Muscle of leg (tissue), 11 donors: ENCODE results near the gene NBPF6. TPM values are rescaled to one million over a fixed set of nuclear protein-coding genes. Genes with fewer than 3 reads are reported as not detected.
"Not testable (repeated sequence)": the region's sequence is repeated elsewhere in the genome, so short reads cannot be mapped to it uniquely, and the experiment has no call there.

ENCODE experiments used
- DNase-seq: peaks from one replicate; pipeline ENCODE4 v3.0.0; 2013
- H3K27ac ChIP-seq: one replicate; pipeline ENCODE4 v1.5.1; 2013; ENCODE audit warnings: mild to moderate bottlenecking, low read length, control low read depth
- H3K27me3 ChIP-seq: one replicate; pipeline ENCODE4 v1.6.1; 2013; ENCODE audit warnings: low read length; ENCODE audit not compliant: control insufficient read depth, insufficient read depth
- H3K36me3 ChIP-seq: one replicate; pipeline ENCODE4 v1.6.1; 2013; ENCODE audit warnings: low read length; ENCODE audit not compliant: control insufficient read depth, insufficient read depth
- H3K4me1 ChIP-seq: one replicate; pipeline ENCODE4 v1.6.1; 2013; ENCODE audit warnings: low read length; ENCODE audit not compliant: control insufficient read depth, insufficient read depth
- H3K4me3 ChIP-seq: one replicate; pipeline ENCODE4 v1.5.1; 2013; ENCODE audit warnings: low read length, control low read depth
- H3K9me3 ChIP-seq: replicated peaks from 2 replicates; pipeline ENCODE4 v1.6.1; 2013; ENCODE audit warnings: low read depth, low read length; ENCODE audit not compliant: control insufficient read depth
- WGBS: methylation state at CpG from one replicate; pipeline ENCODE4 v1.1.5; 2013; ENCODE audit warnings: missing lambda C conversion rate; ENCODE audit not compliant: insufficient coverage; 5-methylcytosine and 5-hydroxymethylcytosine counted together
- polyA plus RNA-seq, 8 donors: library from polyadenylated mRNA; unstranded; fragments of 120-200 nt; gene quantifications; one replicate each; pipeline versions ENCODE4 v1.2.1 to v1.2.3, GENCODE V29; 2013; ENCODE audit warnings: inconsistent platforms in 1 of 8, low replicate concordance in 1 of 8; ENCODE audit not compliant: insufficient read length in 8 of 8, insufficient read depth in 1 of 8
- total RNA-seq: library from RNA; stranded (reverse); fragments of 120-200 nt; gene quantifications from one replicate; pipeline ENCODE4 v1.2.4, GENCODE V29; 2013

NBPF6 gene
- total and polyA plus RNA-seq, 9 donors, result not detected

DNA sequence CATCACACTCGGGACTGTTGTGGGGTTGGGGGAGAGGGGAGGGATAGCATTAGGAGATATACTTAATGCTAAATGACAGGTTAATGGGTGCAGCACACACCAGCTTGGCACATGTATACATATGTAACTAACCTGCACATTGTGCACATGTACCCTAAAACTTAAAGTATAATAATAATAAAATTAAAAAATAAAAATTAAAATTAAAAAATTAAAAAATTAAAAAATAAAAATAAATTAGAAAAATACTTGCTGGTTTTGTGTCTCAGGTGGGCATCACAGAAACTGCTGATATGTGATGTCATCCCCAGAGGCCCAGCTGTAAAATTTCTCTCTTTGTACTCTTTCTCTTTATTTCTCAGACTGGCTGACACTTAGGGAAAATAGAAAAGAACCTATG lies 44.9 kb downstream of the NBPF6 start:
- H3K4me1 ChIP-seq, H3K4me3 ChIP-seq, H3K9me3 ChIP-seq, H3K36me3 ChIP-seq, H3K27me3 ChIP-seq, DNase-seq, H3K27ac ChIP-seq: not testable (repeated sequence)
- WGBS, result no CpG with 5 or more reads among the region's 1 CpG

DNA sequence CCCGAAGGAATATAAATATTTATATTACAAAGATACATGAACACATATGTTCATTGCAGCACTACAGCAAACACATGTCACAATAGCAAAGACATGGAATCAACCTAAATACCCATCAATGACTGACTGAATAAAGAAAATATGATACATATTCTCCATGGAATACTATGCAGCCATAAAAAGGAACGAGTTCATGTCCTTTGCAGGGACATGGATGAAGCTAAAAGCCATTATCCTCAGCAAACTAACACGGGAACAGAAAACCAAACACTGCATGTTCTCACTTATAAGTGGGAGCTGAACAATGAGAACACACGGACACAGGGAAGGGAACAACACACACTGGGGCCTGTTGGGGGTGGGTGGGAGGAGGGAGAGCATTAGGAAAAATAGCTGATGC lies 46.7 kb downstream of the NBPF6 start:
- H3K27ac ChIP-seq, DNase-seq, H3K36me3 ChIP-seq, H3K9me3 ChIP-seq, H3K27me3 ChIP-seq, H3K4me1 ChIP-seq, H3K4me3 ChIP-seq: not testable (repeated sequence)
- no CpG with 5 or more reads among the region's 4 CpGs for WGBS

DNA sequence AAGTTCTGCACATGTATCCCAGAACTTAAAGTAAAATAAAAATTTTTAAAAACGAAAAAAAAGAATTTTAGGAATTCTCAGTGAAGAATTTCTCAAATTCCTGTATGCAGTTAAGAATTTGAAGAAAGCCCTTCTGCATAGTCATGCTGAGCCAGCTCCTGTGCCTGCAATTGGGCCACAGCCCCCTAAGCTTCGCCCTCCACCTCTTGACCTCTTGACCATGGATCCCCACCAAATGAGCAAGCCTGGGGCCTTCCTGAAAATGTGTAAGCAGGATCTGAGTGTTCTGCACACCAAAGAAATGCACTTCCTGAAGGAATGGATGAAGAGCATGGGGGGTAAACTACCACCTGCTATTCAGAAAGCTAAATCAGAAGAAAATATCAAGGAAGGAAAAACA lies 52.0 kb downstream of the NBPF6 start:
- no peaks in the 10 kb centered on the region for H3K27me3 ChIP-seq
- no peaks in the 10 kb centered on the region for H3K9me3 ChIP-seq
- H3K36me3 ChIP-seq, result no peaks in the 10 kb centered on the region
- peaks cover 3% of the 10 kb centered on the region for H3K4me1 ChIP-seq
- no peak overlapping the region for H3K4me3 ChIP-seq
- no peak for DNase-seq
- WGBS, result 100% methylated on average over 1 of the region's 2 CpGs
- no peak overlapping the region for H3K27ac ChIP-seq

DNA sequence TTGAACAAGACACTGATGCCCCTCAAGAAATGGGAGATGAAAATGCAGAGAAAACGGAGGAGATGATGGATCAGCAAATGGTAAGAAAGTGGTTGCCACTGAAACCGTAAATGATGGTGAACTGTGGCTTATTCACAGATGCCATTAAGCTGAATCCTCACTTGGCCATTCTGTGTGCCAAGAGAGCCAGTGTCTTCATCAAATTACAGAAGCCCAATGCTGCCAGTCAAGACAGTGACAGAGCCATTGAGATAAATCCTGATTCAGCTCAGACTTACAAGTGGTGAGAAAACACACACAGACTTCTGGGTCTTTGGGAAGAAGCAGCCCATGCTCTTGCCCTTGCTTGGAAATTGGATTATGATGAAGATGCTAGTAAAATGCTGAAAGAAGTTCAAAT lies 52.5 kb downstream of the NBPF6 start:
- Histone ChIP-seq H3K4me3 (no peak overlapping the region), H3K27ac (no peak overlapping the region), H3K4me1 (peaks cover 3% of the 10 kb centered on the region), H3K9me3 (no peaks in the 10 kb centered on the region), H3K27me3 (no peaks in the 10 kb centered on the region), H3K36me3 (no peaks in the 10 kb centered on the region)
- 75% methylated on average over 1 of the region's 2 CpGs for WGBS
- DNase-seq, result no peak

DNA sequence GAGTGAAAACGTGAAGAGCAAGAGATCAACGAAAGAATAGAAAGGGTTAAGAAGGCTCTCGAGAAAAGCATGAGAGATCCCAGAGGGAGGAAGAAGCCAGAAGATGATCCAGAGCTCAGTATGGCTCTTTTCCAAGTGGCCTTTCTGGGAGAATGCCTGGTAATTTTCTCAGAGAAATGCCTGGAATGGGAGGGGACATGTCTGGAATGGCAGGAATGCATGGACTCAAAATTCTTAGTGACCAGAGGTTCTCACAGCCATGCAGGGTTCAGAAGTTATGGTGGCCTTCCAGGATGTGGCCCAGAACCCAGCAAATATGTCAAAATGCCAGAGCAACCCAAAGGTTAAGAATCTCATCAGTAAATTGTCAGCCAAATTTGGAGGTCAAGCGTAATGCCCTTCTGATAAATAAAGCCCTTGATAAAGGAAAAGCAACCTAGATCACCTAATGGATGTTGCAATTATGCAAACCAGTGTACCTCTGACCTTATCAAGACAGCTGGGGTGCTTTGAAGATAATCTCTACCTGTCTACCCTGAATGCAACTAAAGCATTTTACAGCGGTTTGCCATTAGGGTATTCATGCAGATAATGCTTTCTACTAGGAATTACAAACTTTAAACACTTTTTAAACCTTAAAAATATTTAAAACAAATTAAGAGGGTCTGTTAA lies 53.1 kb downstream of the NBPF6 start:
- no peaks in the 10 kb centered on the region for H3K36me3 ChIP-seq
- H3K4me1 ChIP-seq, result peaks cover 3% of the 10 kb centered on the region
- 52% methylated on average over 3 of the region's 5 CpGs for WGBS
- no peak overlapping the region for H3K27ac ChIP-seq
- no peaks in the 10 kb centered on the region for H3K9me3 ChIP-seq
- no peak overlapping the region for H3K4me3 ChIP-seq
- H3K27me3 ChIP-seq, result no peaks in the 10 kb centered on the region
- peak; percentile 18 for DNase-seq

DNA sequence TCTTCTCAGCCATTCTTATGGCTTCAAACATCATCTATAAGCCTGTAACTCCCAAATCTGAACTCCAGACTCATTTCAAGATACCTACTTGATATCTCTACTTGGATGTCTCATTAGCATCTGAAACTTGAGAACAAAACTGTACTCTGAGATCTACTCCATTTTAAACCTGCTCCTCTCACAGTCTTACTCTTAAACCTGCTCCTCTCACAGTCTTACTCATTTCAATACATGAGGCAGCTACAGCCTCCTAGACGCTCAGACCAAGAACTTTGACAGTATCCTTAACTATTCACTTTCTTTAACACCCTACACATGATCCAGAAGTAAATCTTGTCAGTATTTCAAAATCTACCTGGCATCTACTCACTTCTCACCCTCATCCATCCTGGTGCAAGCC lies 54.3 kb downstream of the NBPF6 start:
- H3K4me1 ChIP-seq, result peaks cover 3% of the 10 kb centered on the region
- no peaks in the 10 kb centered on the region for H3K27me3 ChIP-seq
- 67% methylated on average over 1 of the region's 1 CpG for WGBS
- H3K4me3 ChIP-seq, result no peak overlapping the region
- no peak for DNase-seq
- H3K36me3 ChIP-seq, result no peaks in the 10 kb centered on the region
- H3K9me3 ChIP-seq, result no peaks in the 10 kb centered on the region
- H3K27ac ChIP-seq, result no peak overlapping the region

DNA sequence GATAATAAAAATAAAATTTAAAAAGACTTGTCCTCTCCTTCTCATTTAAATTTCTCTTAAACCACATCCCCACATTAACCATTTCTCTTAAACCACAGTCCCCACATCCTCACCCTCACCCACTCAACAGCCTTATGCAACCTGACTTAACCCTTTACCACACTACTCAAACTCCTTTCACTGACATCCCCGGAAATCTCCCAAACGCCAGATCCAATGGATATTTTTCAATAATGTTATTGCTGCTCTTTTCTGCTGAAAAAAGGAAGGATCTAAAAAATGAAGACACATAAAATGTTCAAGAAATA lies 55.6 kb downstream of the NBPF6 start:
- Histone ChIP-seq H3K4me1 (peaks cover 3% of the 10 kb centered on the region), H3K27ac (no peak overlapping the region), H3K4me3 (no peak overlapping the region), H3K9me3 (no peaks in the 10 kb centered on the region), H3K27me3 (no peaks in the 10 kb centered on the region), H3K36me3 (no peaks in the 10 kb centered on the region)
- no CpG with 5 or more reads among the region's 2 CpGs for WGBS
- no peak for DNase-seq

DNA sequence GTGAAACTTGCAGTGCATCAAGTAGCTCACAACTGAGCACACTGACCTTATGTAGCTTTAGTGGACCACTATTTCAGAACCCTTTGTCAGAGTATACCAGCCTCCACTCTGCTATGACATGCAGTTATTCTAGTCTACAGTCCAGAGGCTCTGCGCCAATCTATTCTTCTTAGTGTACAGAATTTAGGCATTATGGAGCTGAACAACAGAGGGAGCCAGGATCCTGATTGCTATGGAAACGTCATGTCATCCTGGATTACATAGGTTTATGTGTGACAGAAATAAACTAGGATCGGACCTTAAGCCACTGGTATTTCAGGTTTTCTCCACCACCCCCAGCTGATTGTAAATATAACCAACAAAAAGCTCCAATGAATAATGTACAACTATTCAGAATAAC lies 61.6 kb downstream of the NBPF6 start:
- Histone ChIP-seq H3K4me3 (no peak overlapping the region), H3K27ac (no peak overlapping the region), H3K36me3 (no peaks in the 10 kb centered on the region), H3K9me3 (no peaks in the 10 kb centered on the region), H3K27me3 (no peaks in the 10 kb centered on the region), H3K4me1 (no peaks in the 10 kb centered on the region)
- no CpG with 5 or more reads among the region's 3 CpGs for WGBS
- DNase-seq, result peak; percentile 7

DNA sequence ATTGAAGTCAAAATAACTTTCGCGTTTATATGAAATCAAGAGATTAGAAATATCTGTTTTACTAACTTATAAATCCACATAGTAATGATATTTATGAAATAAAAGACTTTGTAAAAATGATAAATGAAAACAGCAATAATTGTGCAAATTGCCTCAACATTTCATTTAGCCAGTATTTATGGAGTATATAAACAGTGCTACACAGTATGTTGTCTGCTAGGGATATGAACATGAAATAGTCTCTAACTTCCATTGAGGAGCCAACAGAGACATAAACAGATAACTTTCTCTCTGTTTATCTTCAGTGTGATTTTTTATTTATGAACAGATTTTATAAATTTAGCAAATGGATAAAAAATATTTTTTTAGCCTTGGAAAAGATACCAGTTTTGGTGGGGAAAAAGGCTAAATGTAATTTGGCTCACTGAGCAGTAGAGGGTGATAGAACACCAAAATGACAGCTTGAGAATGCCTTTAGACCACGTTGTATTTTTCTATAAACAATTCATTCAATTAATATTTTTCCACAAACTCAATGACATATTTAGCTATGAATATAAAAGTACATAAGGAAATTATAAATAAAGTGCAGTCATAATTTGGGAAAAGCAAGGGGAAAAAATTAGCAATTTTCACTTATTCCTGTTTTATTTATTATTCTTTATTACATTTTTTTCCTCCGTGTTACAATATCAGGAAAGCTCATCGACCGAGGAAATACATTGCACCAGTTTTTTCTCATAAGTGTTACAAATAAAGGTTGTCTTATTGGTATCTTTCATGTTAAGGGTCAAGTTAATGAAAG lies 62.3 kb downstream of the NBPF6 start:
- Histone ChIP-seq H3K27ac (no peak overlapping the region), H3K4me1 (no peaks in the 10 kb centered on the region), H3K9me3 (no peaks in the 10 kb centered on the region), H3K36me3 (no peaks in the 10 kb centered on the region), H3K4me3 (no peak overlapping the region), H3K27me3 (no peaks in the 10 kb centered on the region)
- DNase-seq, result peak; percentile 54
- WGBS, result no CpG with 5 or more reads among the region's 6 CpGs

DNA sequence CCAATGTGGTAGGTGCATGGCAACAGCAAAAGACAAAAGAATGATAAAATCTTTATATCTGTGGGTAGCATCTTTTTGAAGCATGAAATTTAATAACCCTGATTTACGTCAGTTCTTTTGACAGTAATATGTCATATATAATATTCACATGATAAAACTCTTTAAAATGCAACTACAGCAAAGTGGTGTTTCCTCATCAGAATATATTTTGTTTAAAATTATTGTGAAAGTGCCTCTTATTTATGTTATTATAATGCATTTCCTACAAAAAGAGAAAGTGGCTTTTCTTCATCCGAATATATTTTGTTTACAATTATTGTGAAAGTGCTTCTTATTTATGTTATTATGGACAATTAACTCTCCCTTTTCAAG lies 62.9 kb downstream of the NBPF6 start:
- no CpG with 5 or more reads among the region's 2 CpGs for WGBS
- DNase-seq, result no peak
- Histone ChIP-seq H3K27ac (no peak overlapping the region), H3K27me3 (no peaks in the 10 kb centered on the region), H3K36me3 (no peaks in the 10 kb centered on the region), H3K9me3 (no peaks in the 10 kb centered on the region), H3K4me3 (no peak overlapping the region), H3K4me1 (no peaks in the 10 kb centered on the region)
